Cardiac muscle cell (in vitro differentiated cells and primary cell): ENCODE measurements around the gene NECTIN1. TPM values are rescaled to one million over a fixed set of nuclear protein-coding genes. Genes with fewer than 3 reads are reported as not detected.

Experiments used
- DNase-seq, 2 donors: peaks; one replicate each; pipeline versions ENCODE4 v3.0.0 to v3.0.0-alpha.2; 2010 to 2017; ENCODE audit warnings: low read depth in 1 of 2, low spot score in 1 of 2
- H3K27ac ChIP-seq: fragments of 200-600 bp; sonication (generic); 2 replicates; pipeline ENCODE4 v1.5.1; 2016
- H3K27me3 ChIP-seq: fragments of 200-600 bp; sonication (generic); 2 replicates; pipeline ENCODE4 v1.6.0; 2016; ENCODE audit warnings: control low read depth
- H3K36me3 ChIP-seq: fragments of 200-600 bp; sonication (generic); 2 replicates; pipeline ENCODE4 v1.5.1; 2016; ENCODE audit warnings: control low read depth
- H3K4me1 ChIP-seq: fragments of 200-600 bp; sonication (generic); 2 replicates; pipeline ENCODE4 v1.8.1; 2017; ENCODE audit warnings: low read depth, mild to moderate bottlenecking, mixed run types
- H3K4me3 ChIP-seq: fragments of 200-600 bp; sonication (generic); 2 replicates; pipeline ENCODE4 v1.5.1; 2016; ENCODE audit warnings: mild to moderate bottlenecking
- H3K9me3 ChIP-seq: fragments of 200-600 bp; sonication (generic); 2 replicates; pipeline ENCODE4 v1.5.1; 2017; ENCODE audit warnings: low read depth, mild to moderate bottlenecking, control low read depth
- polyA plus RNA-seq: library from polyadenylated mRNA; unstranded; fragments of >200 nt; fragmentation: Nextera tagmentation; extraction: Ambion mirVana; gene quantifications from 2 replicates; pipeline ENCODE4 v1.2.1, GENCODE V29; 2016
- total RNA-seq: library from RNA; depleted of rRNA; stranded (reverse); fragments of >200 nt; gene quantifications from 2 replicates; pipeline ENCODE4 v1.2.3, GENCODE V29; 2016
- TF ChIP-seq, protein P1 (sequence below): IDR thresholded peaks from 2 replicates; pipeline ENCODE4 v1.5.1; 2012; ENCODE audit warnings: low read depth, mild to moderate bottlenecking, low read length

NECTIN1 gene
- total and polyA plus RNA-seq, 2 experiments from 2014 or later, result 5.2 to 9.1 TPM

DNA sequence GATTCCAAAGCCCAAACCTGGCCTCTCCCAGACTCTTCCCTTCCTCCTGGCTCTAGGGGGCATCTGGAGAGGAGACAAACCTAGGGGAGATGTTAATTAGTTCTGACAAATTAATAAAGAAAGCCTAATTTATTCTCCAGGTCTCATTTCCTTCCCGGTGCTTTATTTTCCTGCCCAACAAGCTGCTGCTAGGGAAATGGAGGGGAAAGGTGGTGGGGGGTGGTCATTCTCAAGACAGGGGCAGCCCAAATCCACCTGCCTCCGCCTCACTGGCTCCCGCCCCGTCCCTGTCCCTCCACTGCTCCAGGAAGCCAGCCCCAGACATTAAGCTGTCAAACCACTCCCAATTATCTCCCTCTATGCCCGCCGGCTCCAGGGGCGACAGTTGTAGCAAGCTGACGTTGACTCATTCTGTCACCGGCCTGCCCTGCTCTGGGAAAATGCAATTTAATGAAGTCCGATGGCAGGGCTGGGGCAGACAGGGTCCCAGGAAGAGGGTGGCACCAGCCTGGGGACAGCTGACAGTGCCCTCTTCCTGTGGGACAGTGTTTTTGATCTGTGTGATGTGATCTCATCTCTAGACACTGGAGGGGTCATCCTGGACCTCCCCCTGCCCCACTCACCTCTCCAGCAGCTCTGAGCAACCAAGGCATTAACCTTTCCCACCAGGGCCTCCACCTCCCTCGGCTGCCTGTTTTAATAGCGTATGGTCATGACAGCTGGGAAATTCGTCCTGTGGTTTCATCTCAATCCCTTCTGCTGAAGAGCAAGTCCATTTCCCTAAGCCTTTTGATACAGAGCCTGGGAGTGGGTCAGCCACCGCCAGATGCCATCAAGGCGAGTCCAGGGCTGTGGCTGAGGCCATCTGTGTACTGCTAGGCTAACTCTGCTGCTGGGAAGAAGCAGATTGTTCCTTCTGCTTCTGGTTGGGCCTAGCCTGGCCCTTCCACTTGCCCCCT lies 27.1 kb downstream of the NECTIN1 start:
- TF ChIP-seq, protein P1, sequence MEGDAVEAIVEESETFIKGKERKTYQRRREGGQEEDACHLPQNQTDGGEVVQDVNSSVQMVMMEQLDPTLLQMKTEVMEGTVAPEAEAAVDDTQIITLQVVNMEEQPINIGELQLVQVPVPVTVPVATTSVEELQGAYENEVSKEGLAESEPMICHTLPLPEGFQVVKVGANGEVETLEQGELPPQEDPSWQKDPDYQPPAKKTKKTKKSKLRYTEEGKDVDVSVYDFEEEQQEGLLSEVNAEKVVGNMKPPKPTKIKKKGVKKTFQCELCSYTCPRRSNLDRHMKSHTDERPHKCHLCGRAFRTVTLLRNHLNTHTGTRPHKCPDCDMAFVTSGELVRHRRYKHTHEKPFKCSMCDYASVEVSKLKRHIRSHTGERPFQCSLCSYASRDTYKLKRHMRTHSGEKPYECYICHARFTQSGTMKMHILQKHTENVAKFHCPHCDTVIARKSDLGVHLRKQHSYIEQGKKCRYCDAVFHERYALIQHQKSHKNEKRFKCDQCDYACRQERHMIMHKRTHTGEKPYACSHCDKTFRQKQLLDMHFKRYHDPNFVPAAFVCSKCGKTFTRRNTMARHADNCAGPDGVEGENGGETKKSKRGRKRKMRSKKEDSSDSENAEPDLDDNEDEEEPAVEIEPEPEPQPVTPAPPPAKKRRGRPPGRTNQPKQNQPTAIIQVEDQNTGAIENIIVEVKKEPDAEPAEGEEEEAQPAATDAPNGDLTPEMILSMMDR, result no peak
- no peak for DNase-seq
- Histone ChIP-seq H3K4me1 (peaks cover 29% of the 10 kb centered on the region), H3K27me3 (no peaks in the 10 kb centered on the region), H3K9me3 (no peaks in the 10 kb centered on the region), H3K36me3 (no peaks in the 10 kb centered on the region), H3K27ac (no peak overlapping the region), H3K4me3 (no peak overlapping the region)

DNA sequence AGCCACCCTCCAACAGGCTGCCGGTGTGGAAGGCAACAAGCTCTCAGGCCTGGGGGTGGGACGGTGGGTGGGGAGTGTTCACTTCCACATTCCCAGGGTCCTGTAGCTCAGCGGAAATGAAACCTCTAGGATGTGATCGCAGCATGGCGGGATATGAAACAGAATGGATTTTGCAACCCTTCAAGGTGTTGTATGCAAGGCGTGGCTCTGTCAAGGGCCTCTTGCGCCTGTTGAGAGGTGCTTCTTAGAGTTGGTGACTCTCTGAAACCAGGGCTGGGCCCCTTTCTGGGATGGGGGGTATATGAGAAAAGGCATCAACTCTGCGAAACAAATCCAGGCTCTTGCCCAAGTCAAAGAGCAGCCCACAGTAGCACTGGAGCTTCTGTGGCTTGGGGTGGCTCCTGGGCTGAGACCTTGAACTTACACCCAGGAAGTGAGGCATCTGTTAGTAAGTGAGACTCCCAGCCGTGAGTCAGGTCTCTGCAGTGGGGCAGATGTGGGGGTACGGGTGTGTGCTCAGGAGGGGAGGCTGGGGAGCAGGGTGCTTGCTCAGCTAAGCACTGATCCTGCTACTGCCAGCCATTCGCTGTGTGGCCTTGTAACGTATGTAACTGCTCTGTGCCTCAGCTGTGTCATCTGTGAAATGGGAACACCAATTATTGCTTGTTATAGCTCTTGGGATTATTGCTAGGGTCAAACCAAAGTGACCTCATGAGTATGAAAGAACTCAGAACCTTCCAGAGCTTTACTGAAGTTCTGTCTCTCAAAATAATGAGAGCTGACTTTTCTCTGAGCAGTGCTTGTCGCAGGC lies 28.3 kb downstream of the NECTIN1 start:
- TF ChIP-seq, protein P1, result no peak

DNA sequence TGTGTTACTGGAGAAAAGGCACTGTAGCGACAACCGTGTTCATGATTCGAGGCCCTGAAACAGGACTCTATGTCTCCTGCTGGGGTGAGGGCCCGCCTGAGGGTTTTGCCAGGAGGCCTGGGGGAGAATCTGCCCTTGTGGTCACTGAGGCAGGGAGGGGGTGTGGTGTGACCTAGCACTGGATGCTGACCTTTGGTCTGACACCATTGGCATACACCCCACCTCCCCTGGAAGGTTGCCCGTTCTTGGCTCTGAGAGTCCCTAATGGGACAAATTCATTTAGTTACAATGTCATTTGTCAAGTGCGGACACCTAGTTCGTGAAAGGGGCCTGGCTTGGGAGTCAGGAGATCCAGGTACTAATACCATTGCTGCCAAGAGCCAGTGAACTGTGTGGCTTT lies 29.0 kb downstream of the NECTIN1 start:
- Histone ChIP-seq H3K36me3 (no peaks in the 10 kb centered on the region), H3K9me3 (no peaks in the 10 kb centered on the region), H3K27me3 (no peaks in the 10 kb centered on the region), H3K4me1 (peaks cover 14% of the 10 kb centered on the region), H3K4me3 (no peak overlapping the region), H3K27ac (no peak overlapping the region)
- no peak for DNase-seq
- TF ChIP-seq, protein P1, result no peak

More for the DNA sequence above, 28.3 kb downstream of the NECTIN1 start:
- Histone ChIP-seq H3K27ac (no peak overlapping the region), H3K36me3 (no peaks in the 10 kb centered on the region), H3K4me1 (peaks cover 20% of the 10 kb centered on the region), H3K27me3 (no peaks in the 10 kb centered on the region), H3K4me3 (no peak overlapping the region), H3K9me3 (no peaks in the 10 kb centered on the region)
- no peak for DNase-seq

DNA sequence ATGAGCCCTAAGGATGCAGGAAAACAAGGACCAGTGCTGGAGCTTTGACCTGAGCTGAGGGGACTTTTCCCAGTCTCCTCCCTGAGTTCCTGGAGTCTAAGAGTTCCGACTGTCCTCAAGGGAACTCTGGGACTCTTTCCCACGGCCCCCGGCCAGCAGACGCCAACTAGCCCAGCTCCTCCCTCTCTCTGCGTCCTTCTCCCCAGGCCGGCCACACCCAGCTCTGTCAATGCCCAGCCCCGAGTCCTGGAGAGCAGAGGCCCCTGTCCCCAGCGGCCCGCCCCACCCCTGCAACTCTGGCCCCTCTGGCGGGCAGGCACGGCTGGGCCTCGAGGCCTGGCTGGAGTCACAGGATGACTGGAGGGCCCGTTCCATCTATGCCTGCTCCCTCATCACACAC lies 29.8 kb downstream of the NECTIN1 start:
- H3K9me3 ChIP-seq, result no peaks in the 10 kb centered on the region
- H3K4me1 ChIP-seq, result peaks cover 9% of the 10 kb centered on the region
- DNase-seq, result peak in 1 of 2 donors; percentile 43
- no peaks in the 10 kb centered on the region for H3K36me3 ChIP-seq
- no peaks in the 10 kb centered on the region for H3K27me3 ChIP-seq
- no peak overlapping the region for H3K4me3 ChIP-seq
- TF ChIP-seq, protein P1, result no peak
- no peak overlapping the region for H3K27ac ChIP-seq

DNA sequence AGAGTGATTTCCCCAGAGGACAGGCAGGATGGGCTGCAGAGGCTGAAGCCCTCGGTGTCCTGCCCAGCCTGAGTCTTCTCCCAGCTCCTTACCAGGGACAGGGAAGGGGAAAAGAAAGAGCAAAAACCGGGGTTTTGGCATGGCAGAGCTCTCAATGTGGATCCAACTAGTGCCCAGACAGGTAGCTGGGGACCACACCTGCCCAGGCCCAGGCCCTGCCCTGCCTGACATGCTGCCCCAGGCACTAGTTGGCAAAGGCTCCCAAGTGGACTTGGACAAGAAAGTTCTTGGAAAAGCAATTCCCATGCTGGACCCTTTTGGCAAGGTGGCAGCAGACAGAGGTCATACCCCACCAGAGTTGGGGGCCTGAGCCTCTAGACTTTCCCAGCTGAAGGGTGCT lies 31.1 kb downstream of the NECTIN1 start:
- Histone ChIP-seq H3K4me3 (no peak overlapping the region), H3K27ac (no peak overlapping the region), H3K27me3 (no peaks in the 10 kb centered on the region), H3K4me1 (peaks cover 9% of the 10 kb centered on the region), H3K9me3 (no peaks in the 10 kb centered on the region), H3K36me3 (no peaks in the 10 kb centered on the region)
- TF ChIP-seq, protein P1, result no peak
- DNase-seq, result no peak
